Glutamatergic neuron (in vitro differentiated cells): ENCODE measurements around the gene UNC13D. TPM values are rescaled to one million over a fixed set of nuclear protein-coding genes. Genes with fewer than 3 reads are reported as not detected.
A peak's percentile ranks its signal among the peaks of the same experiment; 100 is the strongest.

Source experiments
- DNase-seq: peaks from one replicate; pipeline ENCODE4 v3.0.0; 2022
- H3K27ac Mint-ChIP-seq: one replicate; pipeline ENCODE4 v1.8.0; 2020; ENCODE audit warnings: mild to moderate bottlenecking, mixed read lengths, inconsistent platforms; ENCODE audit not compliant: unreplicated experiment
- H3K27me3 Mint-ChIP-seq: one replicate; pipeline ENCODE4 v1.8.0; 2020; ENCODE audit warnings: mild to moderate bottlenecking, moderate library complexity, mixed read lengths, inconsistent platforms; ENCODE audit not compliant: unreplicated experiment
- H3K36me3 Mint-ChIP-seq: one replicate; pipeline ENCODE4 v1.8.0; 2020; ENCODE audit warnings: mild to moderate bottlenecking, mixed read lengths, inconsistent platforms; ENCODE audit not compliant: unreplicated experiment
- H3K4me1 Mint-ChIP-seq: one replicate; pipeline ENCODE4 v1.8.0; 2020; ENCODE audit warnings: mild to moderate bottlenecking, low read depth, mixed read lengths, inconsistent platforms; ENCODE audit not compliant: unreplicated experiment
- H3K4me3 Mint-ChIP-seq: one replicate; pipeline ENCODE4 v1.8.0; 2020; ENCODE audit warnings: mild to moderate bottlenecking, mixed read lengths, inconsistent platforms; ENCODE audit not compliant: unreplicated experiment
- H3K9me3 Mint-ChIP-seq: one replicate; pipeline ENCODE4 v1.8.0; 2020; ENCODE audit warnings: mild to moderate bottlenecking, moderate library complexity, mixed read lengths, inconsistent platforms; ENCODE audit not compliant: unreplicated experiment
- total RNA-seq: library from RNA; stranded (reverse); fragmentation: NEBNext Ultra II Directional; extraction: Animal tissue kit (Norgen Biotek cat#: 25700); gene quantifications from one replicate; pipeline ENCODE4 v1.2.1, GENCODE V29; 2021; ENCODE audit not compliant: unreplicated experiment
- TF ChIP-seq, protein P1 (sequence below): fragments of 200-600 bp; sonication (generic); IDR thresholded peaks from one replicate; pipeline ENCODE4 v1.5.0; 2021; ENCODE audit not compliant: partially characterized antibody, unreplicated experiment

UNC13D gene
- total RNA-seq, 1 donor from 2014 or later, result 2.4 TPM

DNA sequence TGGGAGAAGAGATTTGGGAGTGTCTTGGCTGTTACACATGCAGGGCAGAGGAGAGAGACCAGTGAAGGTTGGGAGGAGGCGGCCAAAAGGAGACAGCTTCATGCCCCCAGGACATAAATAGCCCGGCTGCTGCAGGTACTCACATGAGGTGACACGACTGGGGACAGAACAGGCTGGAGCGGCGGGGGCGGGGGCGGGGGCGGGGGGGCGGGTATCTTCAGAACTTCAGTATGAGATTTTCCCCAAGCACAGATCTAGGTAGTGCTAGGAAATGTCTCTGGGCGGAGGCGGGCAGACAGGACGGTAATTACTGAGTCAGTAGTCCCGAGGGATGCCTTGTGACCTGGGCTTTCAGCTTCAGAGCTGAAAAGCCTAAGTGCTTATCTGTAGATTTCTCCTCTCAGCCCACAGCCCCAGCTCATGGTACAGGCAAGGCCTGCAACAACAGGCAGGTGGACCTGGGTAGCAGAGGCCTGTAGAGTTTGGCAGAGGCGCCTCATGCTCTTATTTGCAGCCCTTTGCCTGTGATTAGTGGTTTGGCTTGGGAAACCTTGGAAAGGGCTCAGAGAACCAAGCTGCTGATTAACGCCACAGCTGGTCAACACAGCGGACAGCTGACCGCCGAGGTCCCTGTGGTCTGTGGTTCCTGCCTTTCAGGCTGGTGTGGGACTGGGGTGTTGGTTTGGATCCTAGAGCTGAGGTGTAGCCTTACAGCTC, 35.1 kb downstream of the UNC13D start:
- peaks cover 21% of the 10 kb centered on the region for H3K4me1 Mint-ChIP-seq
- TF ChIP-seq, protein P1, sequence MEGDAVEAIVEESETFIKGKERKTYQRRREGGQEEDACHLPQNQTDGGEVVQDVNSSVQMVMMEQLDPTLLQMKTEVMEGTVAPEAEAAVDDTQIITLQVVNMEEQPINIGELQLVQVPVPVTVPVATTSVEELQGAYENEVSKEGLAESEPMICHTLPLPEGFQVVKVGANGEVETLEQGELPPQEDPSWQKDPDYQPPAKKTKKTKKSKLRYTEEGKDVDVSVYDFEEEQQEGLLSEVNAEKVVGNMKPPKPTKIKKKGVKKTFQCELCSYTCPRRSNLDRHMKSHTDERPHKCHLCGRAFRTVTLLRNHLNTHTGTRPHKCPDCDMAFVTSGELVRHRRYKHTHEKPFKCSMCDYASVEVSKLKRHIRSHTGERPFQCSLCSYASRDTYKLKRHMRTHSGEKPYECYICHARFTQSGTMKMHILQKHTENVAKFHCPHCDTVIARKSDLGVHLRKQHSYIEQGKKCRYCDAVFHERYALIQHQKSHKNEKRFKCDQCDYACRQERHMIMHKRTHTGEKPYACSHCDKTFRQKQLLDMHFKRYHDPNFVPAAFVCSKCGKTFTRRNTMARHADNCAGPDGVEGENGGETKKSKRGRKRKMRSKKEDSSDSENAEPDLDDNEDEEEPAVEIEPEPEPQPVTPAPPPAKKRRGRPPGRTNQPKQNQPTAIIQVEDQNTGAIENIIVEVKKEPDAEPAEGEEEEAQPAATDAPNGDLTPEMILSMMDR, result no peak
- DNase-seq, result peak; percentile 80
- no peaks in the 10 kb centered on the region for H3K36me3 Mint-ChIP-seq
- peak overlapping the region; percentile 94 for H3K27ac Mint-ChIP-seq
- peak overlapping the region; percentile 68 for H3K4me3 Mint-ChIP-seq
- no peaks in the 10 kb centered on the region for H3K9me3 Mint-ChIP-seq
- peaks cover 1% of the 10 kb centered on the region for H3K27me3 Mint-ChIP-seq

DNA sequence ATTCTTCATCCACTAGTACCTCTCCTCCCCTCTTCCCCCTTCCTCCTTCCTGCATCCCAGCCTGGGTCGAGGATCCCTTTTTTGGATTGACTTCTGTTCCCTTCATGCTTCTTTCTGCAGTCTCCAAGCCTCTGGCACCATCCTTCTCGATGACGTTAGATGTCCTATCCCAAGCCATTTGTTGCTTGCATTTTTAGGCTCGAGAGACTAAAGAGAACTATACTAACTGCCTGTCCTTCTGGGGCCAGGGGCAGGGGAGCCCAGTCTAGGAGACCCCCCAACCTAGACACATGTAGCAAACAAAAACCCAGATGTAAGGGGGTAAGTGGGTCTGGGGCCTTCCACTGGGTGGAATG, 35.7 kb downstream of the UNC13D start:
- Mint-ChIP-seq H3K4me3 (peak overlapping the region; percentile 68), H3K27ac (peak overlapping the region; percentile 94), H3K4me1 (peaks cover 21% of the 10 kb centered on the region), H3K27me3 (no peaks in the 10 kb centered on the region), H3K36me3 (no peaks in the 10 kb centered on the region), H3K9me3 (no peaks in the 10 kb centered on the region)
- TF ChIP-seq, protein P1, result no peak
- no peak for DNase-seq

GRCh38 chr17:75807861-75808260, 36.3 kb downstream of the UNC13D start:
- peak overlapping the region; percentile 94 for H3K27ac Mint-ChIP-seq
- TF ChIP-seq, protein P1, result no peak
- no peak overlapping the region for H3K4me3 Mint-ChIP-seq
- no peaks in the 10 kb centered on the region for H3K9me3 Mint-ChIP-seq
- no peaks in the 10 kb centered on the region for H3K27me3 Mint-ChIP-seq
- no peaks in the 10 kb centered on the region for H3K36me3 Mint-ChIP-seq
- no peak for DNase-seq
- H3K4me1 Mint-ChIP-seq, result peaks cover 21% of the 10 kb centered on the region

DNA sequence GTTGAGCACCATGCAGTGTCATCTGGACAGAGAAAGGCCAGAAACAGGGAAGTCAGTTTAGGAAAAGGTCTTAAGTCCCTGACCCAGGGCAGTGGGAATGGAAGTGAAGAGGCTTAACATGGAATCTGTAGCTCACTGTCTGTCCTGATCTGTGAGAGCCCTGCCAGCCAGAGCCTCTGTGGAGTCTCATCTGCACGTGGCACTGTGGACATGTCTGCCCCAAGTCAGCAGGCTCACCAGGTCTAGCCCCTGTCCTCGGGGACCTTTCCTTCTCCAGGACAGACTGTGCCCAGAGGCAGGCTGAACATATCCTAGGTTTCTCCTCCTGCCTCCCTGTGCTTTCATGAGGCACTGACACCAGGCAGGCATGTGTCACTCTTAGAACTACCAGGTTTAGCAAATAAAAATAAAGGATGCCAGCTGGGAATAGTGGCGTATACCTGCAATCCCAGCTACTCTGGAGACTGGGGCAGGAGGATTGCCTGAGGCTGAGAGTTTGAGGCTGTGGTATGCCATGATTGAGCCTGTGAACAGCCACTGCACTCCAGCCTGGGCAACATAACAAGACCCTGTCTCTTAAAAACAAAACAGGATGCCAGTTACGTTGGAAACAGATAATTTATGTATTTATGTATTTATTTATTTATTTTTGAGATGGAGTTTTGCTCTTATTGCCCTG, 37.2 kb downstream of the UNC13D start:
- no peaks in the 10 kb centered on the region for H3K36me3 Mint-ChIP-seq
- H3K4me3 Mint-ChIP-seq, result no peak overlapping the region
- DNase-seq, result no peak
- peak overlapping the region; percentile 48 for H3K27ac Mint-ChIP-seq
- H3K9me3 Mint-ChIP-seq, result no peaks in the 10 kb centered on the region
- no peaks in the 10 kb centered on the region for H3K27me3 Mint-ChIP-seq
- H3K4me1 Mint-ChIP-seq, result peaks cover 18% of the 10 kb centered on the region
- TF ChIP-seq, protein P1, result no peak

- Mint-ChIP-seq H3K27me3 (no peaks in the 10 kb centered on the region), H3K4me3 (no peak overlapping the region), H3K27ac (no peak overlapping the region), H3K4me1 (peaks cover 12% of the 10 kb centered on the region), H3K9me3 (no peaks in the 10 kb centered on the region), H3K36me3 (peaks cover 4% of the 10 kb centered on the region)
- DNase-seq, result no peak
- TF ChIP-seq, protein P1, result no peak
These were observed 40.3 kb downstream of the UNC13D start for GRCh38 chr17:75803883-75804282.
